ENCODE data around the gene GRB10.

Gene GRB10

GRCh38 chr7:50651271-50651989 lies 131.3 kb downstream of the GRB10 start:
- no peak for DNase-seq

GRCh38 chr7:50650057-50650664 lies 132.5 kb downstream of the GRB10 start:
- DNase-seq: no peak

GRCh38 chr7:50649259-50649885 lies 133.3 kb downstream of the GRB10 start:
- DNase-seq: no peak

GRCh38 chr7:50648570-50649169 lies 134.0 kb downstream of the GRB10 start:
- no peak for DNase-seq

GRCh38 chr7:50648076-50648475 lies 134.6 kb downstream of the GRB10 start:
- no peak for DNase-seq

GRCh38 chr7:50647286-50647980 lies 135.3 kb downstream of the GRB10 start:
- DNase-seq: no peak

GRCh38 chr7:50646069-50646468 lies 136.6 kb downstream of the GRB10 start:
- DNase-seq: no peak

- no peak for DNase-seq
Measured at GRCh38 chr7:50645186-50645585, 137.5 kb downstream of the GRB10 start.

- no peak for DNase-seq
Measured at GRCh38 chr7:50644586-50644985, 138.1 kb downstream of the GRB10 start.

- DNase-seq: no peak
Measured at GRCh38 chr7:50644114-50644513, 138.6 kb downstream of the GRB10 start.

- no peak for DNase-seq
Measured at GRCh38 chr7:50641442-50642405, 141.0 kb downstream of the GRB10 start.

GRCh38 chr7:50640779-50641178 lies 141.9 kb downstream of the GRB10 start:
- DNase-seq: no peak

- DNase-seq: no peak
Measured at GRCh38 chr7:50640256-50640655, 142.4 kb downstream of the GRB10 start.

- DNase-seq: no peak
Measured at GRCh38 chr7:50637725-50638643, 144.7 kb downstream of the GRB10 start.

- DNase-seq: no peak
Measured at GRCh38 chr7:50634378-50634777, 148.3 kb downstream of the GRB10 start.

- no peak for DNase-seq
Measured at GRCh38 chr7:50633414-50633710, 149.3 kb downstream of the GRB10 start.

- no peak for DNase-seq
Measured at GRCh38 chr7:50632561-50633413, 149.9 kb downstream of the GRB10 start.

- no peak for DNase-seq
Measured at GRCh38 chr7:50631639-50632038, 151.1 kb downstream of the GRB10 start.

GRCh38 chr7:50631100-50631499 lies 151.6 kb downstream of the GRB10 start:
- no peak for DNase-seq

- DNase-seq: no peak
Measured at GRCh38 chr7:50629238-50629901, 153.3 kb downstream of the GRB10 start.

Data from KG1 (cell line).